ENCODE measurements around the gene CYLD. TPM values are rescaled to one million over a fixed set of nuclear protein-coding genes. Genes with fewer than 3 reads are reported as not detected.

Gene CYLD
- total RNA-seq, 2 donors from 2014 or later, result 28.1 to 30.2 TPM

DNA sequence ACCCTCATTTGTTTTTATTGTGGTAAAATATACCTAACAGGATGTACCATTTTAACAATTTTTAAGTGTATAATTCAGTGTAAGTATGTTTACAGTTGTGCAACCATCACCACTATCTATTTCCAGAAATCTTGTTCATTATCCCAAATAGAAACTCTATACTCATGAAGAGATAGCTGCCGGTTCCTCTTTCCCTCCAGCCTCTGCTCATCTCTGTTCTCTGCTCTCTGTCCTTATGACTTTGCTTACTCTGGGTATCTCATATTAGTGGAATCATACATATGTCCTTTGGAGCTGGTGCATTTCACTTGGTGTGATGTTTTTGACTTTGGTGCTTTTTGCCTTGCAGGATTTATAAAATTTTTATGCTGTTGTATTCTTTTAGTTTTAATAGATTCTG lies 19.4 kb downstream of the CYLD start:
- H3K27me3 ChIP-seq (replicated peaks; ENCODE audit: insufficient read depth), result no peaks in the 10 kb centered on the region
- H3K36me3 ChIP-seq, result peaks cover 0 to 5% of the 10 kb centered on the region in 2 donors
- 54% methylated on average over 1 of the region's 1 CpG for WGBS
- no peak for DNase-seq (ENCODE audit: low spot score)
- H3K4me3 ChIP-seq, result no peak overlapping the region
- no peaks in the 10 kb centered on the region for H3K9me3 ChIP-seq
- H3K27ac ChIP-seq, result no peak overlapping the region
- intact Hi-C loops (cut with DNase I), result no loop called here
- TF ChIP-seq, protein P1, sequence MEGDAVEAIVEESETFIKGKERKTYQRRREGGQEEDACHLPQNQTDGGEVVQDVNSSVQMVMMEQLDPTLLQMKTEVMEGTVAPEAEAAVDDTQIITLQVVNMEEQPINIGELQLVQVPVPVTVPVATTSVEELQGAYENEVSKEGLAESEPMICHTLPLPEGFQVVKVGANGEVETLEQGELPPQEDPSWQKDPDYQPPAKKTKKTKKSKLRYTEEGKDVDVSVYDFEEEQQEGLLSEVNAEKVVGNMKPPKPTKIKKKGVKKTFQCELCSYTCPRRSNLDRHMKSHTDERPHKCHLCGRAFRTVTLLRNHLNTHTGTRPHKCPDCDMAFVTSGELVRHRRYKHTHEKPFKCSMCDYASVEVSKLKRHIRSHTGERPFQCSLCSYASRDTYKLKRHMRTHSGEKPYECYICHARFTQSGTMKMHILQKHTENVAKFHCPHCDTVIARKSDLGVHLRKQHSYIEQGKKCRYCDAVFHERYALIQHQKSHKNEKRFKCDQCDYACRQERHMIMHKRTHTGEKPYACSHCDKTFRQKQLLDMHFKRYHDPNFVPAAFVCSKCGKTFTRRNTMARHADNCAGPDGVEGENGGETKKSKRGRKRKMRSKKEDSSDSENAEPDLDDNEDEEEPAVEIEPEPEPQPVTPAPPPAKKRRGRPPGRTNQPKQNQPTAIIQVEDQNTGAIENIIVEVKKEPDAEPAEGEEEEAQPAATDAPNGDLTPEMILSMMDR (IDR thresholded peaks at IDR 0.05), result no peak
- no peak for TF ChIP-seq POLR2A (IDR thresholded peaks at IDR 0.05)
- TF ChIP-seq POLR2AphosphoS5 (IDR thresholded peaks at IDR 0.05), result no peak
- H3K4me1 ChIP-seq (replicated peaks), result no peaks in the 10 kb centered on the region

DNA sequence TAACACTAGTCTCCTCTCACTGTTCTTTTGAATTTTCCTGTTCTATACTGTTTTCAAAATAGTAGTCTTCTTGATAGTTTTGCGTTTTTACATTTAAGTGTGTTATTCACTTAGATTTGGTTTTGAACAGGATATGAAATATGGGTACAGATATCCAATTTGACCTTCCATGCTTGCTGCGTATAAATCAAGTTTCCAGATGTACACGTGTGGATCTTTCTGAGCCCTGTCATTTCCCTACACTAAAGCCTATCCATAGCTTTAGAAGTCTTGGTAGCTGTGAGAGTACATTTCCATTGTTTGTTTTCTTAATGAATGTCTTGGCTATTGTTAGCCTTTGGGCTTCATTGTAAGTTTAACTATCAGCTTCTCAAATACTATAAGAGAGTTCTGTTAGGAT lies 20.4 kb downstream of the CYLD start:
- 67% methylated on average over 3 of the region's 3 CpGs for WGBS
- Histone ChIP-seq H3K4me3 (no peak overlapping the region), H3K27me3 (replicated peaks; ENCODE audit: insufficient read depth) (no peaks in the 10 kb centered on the region), H3K4me1 (replicated peaks) (no peaks in the 10 kb centered on the region), H3K27ac (no peak overlapping the region), H3K36me3 (peaks cover 0 to 5% of the 10 kb centered on the region in 2 donors), H3K9me3 (no peaks in the 10 kb centered on the region)
- TF ChIP-seq POLR2A (IDR thresholded peaks at IDR 0.05) (no peak), POLR2AphosphoS5 (IDR thresholded peaks at IDR 0.05) (no peak)
- TF ChIP-seq, protein P1 (IDR thresholded peaks at IDR 0.05), result no peak
- intact Hi-C loops (cut with DNase I), result no loop called here
- DNase-seq (ENCODE audit: low spot score), result no peak

DNA sequence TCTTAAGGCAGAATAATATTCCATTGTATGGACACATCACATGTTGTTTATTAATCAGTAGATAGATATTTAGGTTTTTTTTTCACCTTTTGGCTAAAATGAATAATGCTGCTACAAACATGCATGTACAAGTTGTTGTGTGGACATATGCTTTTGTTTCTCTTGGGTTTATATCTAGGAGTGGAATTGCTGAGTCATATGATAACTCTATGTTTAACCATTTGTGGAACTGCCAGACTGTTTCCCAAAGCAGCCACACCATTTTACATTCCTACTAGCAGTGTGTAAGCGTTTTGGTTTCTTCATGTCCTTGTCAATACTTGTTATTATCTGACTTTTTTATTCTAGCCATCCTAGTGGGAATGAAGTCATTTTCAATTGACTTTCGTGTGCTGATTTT lies 21.3 kb downstream of the CYLD start:
- no peak overlapping the region for H3K27ac ChIP-seq
- no peaks in the 10 kb centered on the region for H3K9me3 ChIP-seq
- H3K36me3 ChIP-seq, result peaks cover 0 to 5% of the 10 kb centered on the region in 2 donors
- no peak overlapping the region for H3K4me3 ChIP-seq
- intact Hi-C loops (cut with DNase I), result no loop called here
- H3K4me1 ChIP-seq (replicated peaks), result no peaks in the 10 kb centered on the region
- no peak for DNase-seq (ENCODE audit: low spot score)
- TF ChIP-seq, protein P1 (IDR thresholded peaks at IDR 0.05), result no peak
- TF ChIP-seq POLR2AphosphoS5 (IDR thresholded peaks at IDR 0.05), result no peak
- no peak for TF ChIP-seq POLR2A (IDR thresholded peaks at IDR 0.05)
- WGBS, result 97% methylated on average over 2 of the region's 2 CpGs
- H3K27me3 ChIP-seq (replicated peaks; ENCODE audit: insufficient read depth), result no peaks in the 10 kb centered on the region

DNA sequence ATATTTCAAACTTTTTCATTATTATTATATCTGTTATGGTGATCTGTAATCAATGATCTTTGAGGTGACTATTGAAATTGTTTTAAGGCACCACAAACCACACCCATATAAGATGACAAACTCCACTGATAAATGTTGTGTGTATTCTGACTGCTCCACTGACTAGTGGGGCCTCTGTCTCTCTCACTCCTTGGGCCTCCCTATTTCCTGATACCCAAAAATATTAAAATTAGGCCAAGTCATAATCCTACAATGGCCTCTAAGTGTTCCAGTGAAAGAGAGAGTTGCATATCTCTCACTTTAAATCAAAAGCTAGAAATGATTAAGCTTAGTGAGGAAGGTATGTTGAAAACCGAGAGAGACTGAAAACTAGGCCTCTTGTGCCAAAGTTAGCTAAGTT lies 23.4 kb downstream of the CYLD start:
- H3K36me3 ChIP-seq, result peaks cover 0 to 5% of the 10 kb centered on the region in 2 donors
- intact Hi-C loops (cut with DNase I), result no loop called here
- TF ChIP-seq POLR2AphosphoS5 (IDR thresholded peaks at IDR 0.05) (no peak), POLR2A (IDR thresholded peaks at IDR 0.05) (no peak)
- TF ChIP-seq, protein P1 (IDR thresholded peaks at IDR 0.05), result no peak
- H3K27me3 ChIP-seq (replicated peaks; ENCODE audit: insufficient read depth), result no peaks in the 10 kb centered on the region
- no peaks in the 10 kb centered on the region for H3K4me1 ChIP-seq (replicated peaks)
- WGBS, result 97% methylated on average over 1 of the region's 1 CpG
- H3K27ac ChIP-seq, result no peak overlapping the region
- H3K4me3 ChIP-seq, result no peak overlapping the region
- no peaks in the 10 kb centered on the region for H3K9me3 ChIP-seq
- no peak for DNase-seq (ENCODE audit: low spot score)

DNA sequence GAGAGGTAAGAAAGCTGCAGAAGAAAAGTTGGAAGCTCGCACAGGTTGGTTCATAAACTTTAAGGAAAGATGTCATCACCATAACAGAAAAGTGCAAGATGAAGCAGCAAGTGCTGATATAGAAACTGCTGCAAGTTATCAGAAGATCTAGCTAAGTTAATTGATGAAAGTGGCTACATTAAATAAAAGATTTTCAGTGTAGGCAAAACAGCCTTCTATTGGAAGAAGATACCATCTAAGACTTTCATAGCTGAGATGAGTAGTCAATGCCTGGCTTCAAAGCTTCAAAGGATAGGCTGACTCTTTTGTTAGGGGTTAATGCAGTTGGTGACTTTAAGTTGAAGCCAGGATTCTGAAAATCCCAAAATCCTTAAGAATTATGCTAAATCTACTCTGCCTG lies 24.0 kb downstream of the CYLD start:
- Histone ChIP-seq H3K27me3 (replicated peaks; ENCODE audit: insufficient read depth) (no peaks in the 10 kb centered on the region), H3K4me1 (replicated peaks) (no peaks in the 10 kb centered on the region), H3K9me3 (no peaks in the 10 kb centered on the region), H3K27ac (no peak overlapping the region), H3K4me3 (no peak overlapping the region), H3K36me3 (peaks cover 0 to 5% of the 10 kb centered on the region in 2 donors)
- WGBS, result 93% methylated on average over 1 of the region's 1 CpG
- intact Hi-C loops (cut with DNase I), result no loop called here
- no peak for DNase-seq (ENCODE audit: low spot score)
- TF ChIP-seq POLR2A (IDR thresholded peaks at IDR 0.05), result no peak
- TF ChIP-seq, protein P1 (IDR thresholded peaks at IDR 0.05), result no peak
- TF ChIP-seq POLR2AphosphoS5 (IDR thresholded peaks at IDR 0.05), result no peak

Measured in prostate gland (tissue), 2 donors.